ENCODE measurements around the gene SHC1.

GRCh38 chr1:154926201-154926600, 44.3 kb downstream of the SHC1 start:
- TF ChIP-seq ZIC2 (tag by site-specific recombination; IDR thresholded peaks at IDR 0.05) = no peak
- TF ChIP-seq ZNF146 (tag by site-specific recombination; IDR thresholded peaks at IDR 0.05) = no peak
- TF ChIP-seq TRIM28 (IDR thresholded peaks at IDR 0.05; ENCODE audit: borderline replicate concordance, low read length) = no peak
- no peak for TF ChIP-seq ZNF518A (tag by site-specific recombination; conservative IDR thresholded peaks at IDR 0.05; ENCODE audit: low read depth)
- no peak for TF ChIP-seq CTCF (tag by site-specific recombination; IDR thresholded peaks at IDR 0.05)

Measured in HEK293 (cell line).